Choroid plexus epithelial cell (primary cell): ENCODE results near the gene SKIL.
A peak's percentile ranks its signal among the peaks of the same experiment; 100 is the strongest.

Experiments
- DNase-seq: peaks from one replicate; pipeline ENCODE4 v3.0.0-alpha.2; 2010; ENCODE audit warnings: low read depth
- H3K4me3 ChIP-seq: 2 replicates; pipeline ENCODE4 v1.5.1; 2011; ENCODE audit warnings: low read depth, mild to moderate bottlenecking, control low read depth, low read length, moderate library complexity
- CTCF ChIP-seq: conservative IDR thresholded peaks from 2 replicates; pipeline ENCODE4 v1.5.1; 2011; ENCODE audit warnings: low read depth, mild to moderate bottlenecking, control low read depth, inconsistent platforms, low read length, moderate library complexity

The SKIL gene

GRCh38 chr3:170419557-170420087 is 62.1 kb downstream of the SKIL start:
- peak overlapping the region; percentile 81 for H3K4me3 ChIP-seq
- DNase-seq: peak; percentile 68
- TF ChIP-seq CTCF: no peak

GRCh38 chr3:170420307-170420821 is 62.8 kb downstream of the SKIL start:
- H3K4me3 ChIP-seq: peak overlapping the region; percentile 81
- TF ChIP-seq CTCF: no peak
- DNase-seq: peak; percentile 68

- TF ChIP-seq CTCF: no peak
- peak overlapping the region; percentile 81 for H3K4me3 ChIP-seq
- DNase-seq: peak; percentile 63
These were observed 63.7 kb downstream of the SKIL start for GRCh38 chr3:170421111-170421641.

- TF ChIP-seq CTCF: no peak
- DNase-seq: no peak
- peak overlapping the region; percentile 81 for H3K4me3 ChIP-seq
These were observed 64.2 kb downstream of the SKIL start for GRCh38 chr3:170421758-170422157.

GRCh38 chr3:170423001-170423615 is 65.6 kb downstream of the SKIL start:
- DNase-seq: peak; percentile 80
- peak overlapping the region; percentile 20 for H3K4me3 ChIP-seq
- TF ChIP-seq CTCF: no peak

GRCh38 chr3:170424879-170425278 is 67.4 kb downstream of the SKIL start:
- H3K4me3 ChIP-seq: no peak overlapping the region
- DNase-seq: peak; percentile 80
- TF ChIP-seq CTCF: no peak
